22Rv1 (cell line): Measurements from ENCODE around the gene CMTM6.

Experiments used
- ZFX ChIP-seq: fragments of 450-650 bp; IDR thresholded peaks from 2 replicates; pipeline ENCODE4 v1.6.1; 2017; ENCODE audit warnings: antibody characterized with exemption, borderline replicate concordance
- TF ChIP-seq, protein P1 (sequence below): fragments of 450-650 bp; IDR thresholded peaks from 2 replicates; pipeline ENCODE4 v1.5.1; 2017; ENCODE audit warnings: mild to moderate bottlenecking

DNA sequence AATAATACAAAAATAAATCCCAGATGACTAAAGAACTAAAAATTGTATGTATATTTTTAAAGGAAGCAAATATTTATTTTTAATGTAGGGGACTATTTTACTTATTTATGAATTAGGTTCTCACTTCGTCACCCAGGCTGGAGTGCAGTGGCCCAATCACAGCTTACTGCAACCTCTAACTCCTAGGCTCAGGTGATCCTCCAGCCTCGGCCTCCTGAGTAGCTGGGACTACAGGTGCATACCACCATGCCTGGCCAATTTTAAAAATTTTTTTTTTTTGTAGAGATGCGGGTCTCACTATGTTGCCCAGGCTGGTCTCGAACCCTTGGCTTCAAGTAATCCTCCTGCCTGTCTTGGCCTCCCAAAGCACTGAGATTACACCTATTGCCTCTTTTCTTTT lies 68.4 kb downstream of the CMTM6 start:
- TF ChIP-seq, protein P1, sequence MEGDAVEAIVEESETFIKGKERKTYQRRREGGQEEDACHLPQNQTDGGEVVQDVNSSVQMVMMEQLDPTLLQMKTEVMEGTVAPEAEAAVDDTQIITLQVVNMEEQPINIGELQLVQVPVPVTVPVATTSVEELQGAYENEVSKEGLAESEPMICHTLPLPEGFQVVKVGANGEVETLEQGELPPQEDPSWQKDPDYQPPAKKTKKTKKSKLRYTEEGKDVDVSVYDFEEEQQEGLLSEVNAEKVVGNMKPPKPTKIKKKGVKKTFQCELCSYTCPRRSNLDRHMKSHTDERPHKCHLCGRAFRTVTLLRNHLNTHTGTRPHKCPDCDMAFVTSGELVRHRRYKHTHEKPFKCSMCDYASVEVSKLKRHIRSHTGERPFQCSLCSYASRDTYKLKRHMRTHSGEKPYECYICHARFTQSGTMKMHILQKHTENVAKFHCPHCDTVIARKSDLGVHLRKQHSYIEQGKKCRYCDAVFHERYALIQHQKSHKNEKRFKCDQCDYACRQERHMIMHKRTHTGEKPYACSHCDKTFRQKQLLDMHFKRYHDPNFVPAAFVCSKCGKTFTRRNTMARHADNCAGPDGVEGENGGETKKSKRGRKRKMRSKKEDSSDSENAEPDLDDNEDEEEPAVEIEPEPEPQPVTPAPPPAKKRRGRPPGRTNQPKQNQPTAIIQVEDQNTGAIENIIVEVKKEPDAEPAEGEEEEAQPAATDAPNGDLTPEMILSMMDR, result no peak
- no peak for TF ChIP-seq ZFX
